Type B pancreatic cell (in vitro differentiated cells): ENCODE measurements around the gene TIMD4. TPM values are rescaled to one million over a fixed set of nuclear protein-coding genes. Genes with fewer than 3 reads are reported as not detected.

ENCODE experiments used
- DNase-seq: peaks from one replicate; pipeline ENCODE4 v3.0.0; 2021; ENCODE audit warnings: mixed read lengths; ENCODE audit not compliant: unreplicated experiment; ENCODE audit errors: extremely low spot score
- H3K27ac Mint-ChIP-seq: 2 replicates; pipeline ENCODE4 v1.8.0; 2021; ENCODE audit warnings: mild to moderate bottlenecking, mixed read lengths
- H3K27me3 Mint-ChIP-seq: 2 replicates; pipeline ENCODE4 v1.8.0; 2021; ENCODE audit warnings: mixed read lengths
- H3K36me3 Mint-ChIP-seq: 2 replicates; pipeline ENCODE4 v1.8.0; 2021; ENCODE audit warnings: mixed read lengths
- H3K4me1 Mint-ChIP-seq: one replicate; pipeline ENCODE4 v1.8.0; 2021; ENCODE audit warnings: mixed read lengths; ENCODE audit not compliant: unreplicated experiment
- H3K4me3 Mint-ChIP-seq: 2 replicates; pipeline ENCODE4 v1.8.0; 2021; ENCODE audit warnings: mild to moderate bottlenecking, mixed read lengths
- H3K9me3 Mint-ChIP-seq: 2 replicates; pipeline ENCODE4 v1.8.0; 2021; ENCODE audit warnings: mixed read lengths
- CTCF ChIP-seq: fragments of 200-600 bp; sonication (generic); conservative IDR thresholded peaks from 2 replicates; pipeline ENCODE4 v1.5.0; 2021; ENCODE audit warnings: antibody characterized with exemption, mild to moderate bottlenecking
- total RNA-seq: library from RNA; stranded (reverse); gene quantifications from 2 replicates; pipeline ENCODE4 v1.2.1, GENCODE V29; 2021; ENCODE audit warnings: low replicate concordance

TIMD4 gene
- total RNA-seq, 1 donor from 2014 or later = not detected

DNA sequence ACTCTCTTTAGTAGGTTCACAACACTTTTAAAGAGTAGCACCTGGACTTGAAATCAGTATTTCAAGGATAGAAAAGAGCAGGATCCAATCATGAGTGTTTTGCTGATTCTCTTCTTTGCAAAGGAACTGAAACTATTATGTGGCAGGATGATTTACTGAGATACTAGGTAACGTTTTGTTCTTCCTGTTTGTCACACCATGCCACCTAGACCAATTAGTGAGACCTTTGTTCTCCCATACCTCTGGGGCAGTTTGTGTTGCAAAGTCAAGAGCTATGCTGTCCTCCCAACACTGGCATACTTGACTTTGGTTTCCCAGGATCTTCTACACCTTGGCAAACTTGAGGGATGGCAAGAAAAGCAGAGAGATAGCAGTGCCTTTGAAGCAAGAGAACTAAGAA is 69.5 kb downstream of the TIMD4 start:
- Mint-ChIP-seq H3K36me3 (no peaks in the 10 kb centered on the region), H3K27ac (no peak overlapping the region), H3K4me1 (no peaks in the 10 kb centered on the region), H3K4me3 (no peak overlapping the region), H3K9me3 (no peaks in the 10 kb centered on the region), H3K27me3 (peaks cover 6% of the 10 kb centered on the region)
- TF ChIP-seq CTCF = no peak
- DNase-seq = no peak

- H3K4me1 Mint-ChIP-seq = no peaks in the 10 kb centered on the region
- DNase-seq = no peak
- H3K9me3 Mint-ChIP-seq = no peaks in the 10 kb centered on the region
- no peaks in the 10 kb centered on the region for H3K36me3 Mint-ChIP-seq
- no peak overlapping the region for H3K4me3 Mint-ChIP-seq
- no peak for TF ChIP-seq CTCF
- peaks cover 6% of the 10 kb centered on the region for H3K27me3 Mint-ChIP-seq
- H3K27ac Mint-ChIP-seq = no peak overlapping the region
These were observed 70.2 kb downstream of the TIMD4 start for GRCh38 chr5:156892864-156893263.

- DNase-seq = no peak
- H3K27me3 Mint-ChIP-seq = peaks cover 6% of the 10 kb centered on the region
- no peak for TF ChIP-seq CTCF
- H3K27ac Mint-ChIP-seq = no peak overlapping the region
- H3K36me3 Mint-ChIP-seq = no peaks in the 10 kb centered on the region
- H3K9me3 Mint-ChIP-seq = no peaks in the 10 kb centered on the region
- H3K4me1 Mint-ChIP-seq = no peaks in the 10 kb centered on the region
- no peak overlapping the region for H3K4me3 Mint-ChIP-seq
These were observed 70.8 kb downstream of the TIMD4 start for GRCh38 chr5:156892223-156892622.

DNA sequence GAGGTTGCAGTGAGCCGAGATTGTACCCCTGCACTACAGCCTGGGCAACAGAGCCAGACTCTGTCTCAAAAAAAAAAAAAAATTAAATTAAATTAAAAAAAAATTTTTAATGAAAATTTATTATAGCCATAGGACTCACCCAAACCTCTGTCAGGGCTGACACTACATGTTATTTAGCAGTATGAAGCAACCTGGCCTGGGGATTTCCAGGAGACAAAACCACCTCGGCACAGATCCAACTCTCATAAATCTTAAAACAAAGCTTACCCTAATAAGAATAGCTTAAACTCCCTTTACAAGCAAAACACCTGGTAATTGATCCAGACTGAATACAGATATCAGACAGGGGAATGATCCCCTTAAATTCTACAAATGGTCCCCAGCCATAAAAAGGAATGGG is 74.5 kb downstream of the TIMD4 start:
- Mint-ChIP-seq H3K27ac (no peak overlapping the region), H3K4me1 (no peaks in the 10 kb centered on the region), H3K9me3 (no peaks in the 10 kb centered on the region), H3K27me3 (peaks cover 7% of the 10 kb centered on the region), H3K36me3 (no peaks in the 10 kb centered on the region), H3K4me3 (no peak overlapping the region)
- TF ChIP-seq CTCF = no peak
- no peak for DNase-seq

- Mint-ChIP-seq H3K27me3 (peaks cover 4% of the 10 kb centered on the region), H3K9me3 (no peaks in the 10 kb centered on the region), H3K36me3 (no peaks in the 10 kb centered on the region), H3K4me3 (no peak overlapping the region), H3K4me1 (no peaks in the 10 kb centered on the region), H3K27ac (no peak overlapping the region)
- TF ChIP-seq CTCF = no peak
- DNase-seq = no peak
These were observed 79.6 kb downstream of the TIMD4 start for GRCh38 chr5:156883316-156883875.
